SK-N-SH treated with all-trans-retinoic acid at 6 μM for 48 hours (cell line): ENCODE measurements around the gene LRCH3.

Experiments
- CSRNP3 ChIP-seq: fragments of 250-450 bp; sonication (Bioruptor Pico); IDR thresholded peaks from 2 replicates; pipeline ENCODE4 v1.5.1; 2021; ENCODE audit warnings: mild to moderate bottlenecking, moderate library complexity
- PATZ1 ChIP-seq: fragments of 250-450 bp; sonication (Bioruptor Pico); IDR thresholded peaks from 2 replicates; pipeline ENCODE4 v1.8.0; 2020; ENCODE audit warnings: mild to moderate bottlenecking, moderate library complexity, borderline replicate concordance
- POU6F1 ChIP-seq: fragments of 250-450 bp; sonication (Bioruptor Pico); IDR thresholded peaks from 2 replicates; pipeline ENCODE4 v1.8.0; 2021; ENCODE audit warnings: low read depth, mild to moderate bottlenecking, moderate library complexity, borderline replicate concordance
- PPARA ChIP-seq: fragments of 250-450 bp; sonication (Bioruptor Pico); IDR thresholded peaks from 2 replicates; pipeline ENCODE4 v1.5.0; 2020; ENCODE audit warnings: mild to moderate bottlenecking, borderline replicate concordance
- TOX ChIP-seq: fragments of 250-450 bp; sonication (Bioruptor Pico); IDR thresholded peaks from 2 replicates; pipeline ENCODE4 v1.8.0; 2021; ENCODE audit warnings: mild to moderate bottlenecking, moderate library complexity, borderline replicate concordance
- ZC3H10 ChIP-seq: fragments of 250-450 bp; sonication (Bioruptor Pico); IDR thresholded peaks from 2 replicates; pipeline ENCODE4 v1.5.1; 2021; ENCODE audit warnings: mild to moderate bottlenecking, moderate library complexity
- ZFP3 ChIP-seq: fragments of 250-450 bp; sonication (Bioruptor Pico); IDR thresholded peaks from 2 replicates; pipeline ENCODE4 v1.5.0; 2020; ENCODE audit warnings: mild to moderate bottlenecking, moderate library complexity
- ZNF8 ChIP-seq: fragments of 450-650 bp; formaldehyde crosslinking; IDR thresholded peaks from 2 replicates; pipeline ENCODE4 v1.5.0; 2020; ENCODE audit warnings: mild to moderate bottlenecking, moderate library complexity

GRCh38 chr3:197746209-197746608, 44.8 kb upstream of the LRCH3 start:
- TF ChIP-seq PPARA, result no peak
- no peak for TF ChIP-seq ZC3H10
- TF ChIP-seq PATZ1 (CRISPR knock-in tag), result no peak
- no peak for TF ChIP-seq ZFP3 (CRISPR knock-in tag)
- TF ChIP-seq CSRNP3 (CRISPR knock-in tag), result no peak
- TF ChIP-seq POU6F1 (CRISPR knock-in tag), result no peak
- no peak for TF ChIP-seq ZNF8 (CRISPR knock-in tag)
- no peak for TF ChIP-seq TOX
